Esophagus (tissue), 2 donors: ENCODE measurements around the gene EXOC2. TPM values are rescaled to one million over a fixed set of nuclear protein-coding genes. Genes with fewer than 3 reads are reported as not detected.

Experiments
- H3K27ac ChIP-seq, 2 donors: one replicate each; pipeline ENCODE4 v1.5.1; 2013; ENCODE audit warnings: low read depth in 2 of 2, mild to moderate bottlenecking in 2 of 2, inconsistent platforms in 1 of 2, low read length in 1 of 2, moderate library complexity in 1 of 2
- H3K27me3 ChIP-seq, 2 donors: one replicate each; pipeline ENCODE4 v1.6.1; 2013; ENCODE audit warnings: low read length in 2 of 2, control low read depth in 1 of 2, mild to moderate bottlenecking in 1 of 2; ENCODE audit not compliant: insufficient read depth in 2 of 2, control insufficient read depth in 1 of 2
- H3K36me3 ChIP-seq, 2 donors: one replicate each; pipeline ENCODE4 v1.6.1; 2013; ENCODE audit warnings: low read length in 1 of 2; ENCODE audit not compliant: control insufficient read depth in 2 of 2, insufficient read depth in 2 of 2
- H3K4me1 ChIP-seq, 2 donors: one replicate each; pipeline ENCODE4 v1.6.1; 2013; ENCODE audit warnings: low read length in 1 of 2; ENCODE audit not compliant: control insufficient read depth in 2 of 2, insufficient read depth in 2 of 2
- H3K4me3 ChIP-seq, 2 donors: one replicate each; pipeline ENCODE4 v1.5.1; 2013; ENCODE audit warnings: low read length in 2 of 2, mild to moderate bottlenecking in 2 of 2, low read depth in 1 of 2, moderate library complexity in 1 of 2
- H3K9me3 ChIP-seq, 2 donors: one replicate each; pipeline ENCODE4 v1.6.1; 2013; ENCODE audit warnings: mild to moderate bottlenecking in 2 of 2, low read depth in 1 of 2, low read length in 1 of 2, moderate library complexity in 1 of 2; ENCODE audit not compliant: control insufficient read depth in 2 of 2, insufficient read depth in 1 of 2
- WGBS, 2 donors: extraction: QIAGEN DNeasy Blood & Tissue Kit; methylation state at CpG; one replicate each; pipeline ENCODE4 v1.1.7; 2013; 5-methylcytosine and 5-hydroxymethylcytosine counted together
- polyA plus RNA-seq, 2 donors: library from polyadenylated mRNA; stranded (reverse); fragments of 200-250 nt; gene quantifications; one replicate each; pipeline ENCODE4 v1.2.3, GENCODE V29; 2013
- donor health status: healthy with polysubstance abuse.
- donor health status: Bipolar disorder and iron deficiency.

The EXOC2 gene
- polyA plus RNA-seq, 2 donors, result 5.0 to 9.5 TPM

DNA sequence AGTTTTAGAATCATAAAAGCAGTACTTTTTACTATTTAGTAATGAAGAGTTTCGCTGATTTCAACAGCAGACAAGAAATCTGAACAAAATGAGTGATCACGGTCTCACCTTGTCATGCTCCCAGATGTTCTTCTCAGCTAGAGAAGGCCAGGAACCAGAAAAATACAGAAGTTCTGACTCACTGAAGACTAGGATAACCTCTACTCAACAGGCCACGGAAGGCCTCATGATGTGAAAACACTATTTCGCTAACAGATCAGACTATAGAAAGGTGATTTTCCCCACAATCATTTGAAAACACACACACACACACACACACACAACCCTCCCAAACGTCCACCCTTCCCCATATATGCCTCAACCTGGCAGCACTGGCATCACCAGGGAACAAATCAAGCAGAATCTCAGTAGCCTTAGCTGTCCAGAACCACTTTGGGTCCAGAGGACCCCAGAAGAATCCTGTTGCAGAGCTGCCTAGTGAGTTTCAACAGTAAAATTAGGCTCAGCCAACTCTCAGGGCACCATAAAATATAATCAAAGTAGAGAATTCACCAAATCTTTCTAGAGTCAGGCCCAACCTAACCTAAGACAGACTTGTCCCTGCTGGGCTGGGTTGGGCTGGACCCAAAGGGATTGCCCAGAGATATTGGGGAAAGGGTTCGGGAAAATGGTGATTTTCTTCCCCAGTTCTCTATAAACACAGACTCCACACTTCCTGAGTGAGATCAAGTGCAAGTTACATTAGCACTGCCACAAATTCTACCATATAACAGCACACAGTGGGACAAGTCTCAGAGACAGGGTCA lies 7.9 kb downstream of the EXOC2 start:
- H3K4me1 ChIP-seq, result peaks cover 2 to 5% of the 10 kb centered on the region in 2 donors
- 80 to 85% methylated on average over 6 of the region's 6 CpGs for WGBS, 2 donors
- peak overlapping the region in 1 of 2 donors; percentile 16 for H3K27ac ChIP-seq

DNA sequence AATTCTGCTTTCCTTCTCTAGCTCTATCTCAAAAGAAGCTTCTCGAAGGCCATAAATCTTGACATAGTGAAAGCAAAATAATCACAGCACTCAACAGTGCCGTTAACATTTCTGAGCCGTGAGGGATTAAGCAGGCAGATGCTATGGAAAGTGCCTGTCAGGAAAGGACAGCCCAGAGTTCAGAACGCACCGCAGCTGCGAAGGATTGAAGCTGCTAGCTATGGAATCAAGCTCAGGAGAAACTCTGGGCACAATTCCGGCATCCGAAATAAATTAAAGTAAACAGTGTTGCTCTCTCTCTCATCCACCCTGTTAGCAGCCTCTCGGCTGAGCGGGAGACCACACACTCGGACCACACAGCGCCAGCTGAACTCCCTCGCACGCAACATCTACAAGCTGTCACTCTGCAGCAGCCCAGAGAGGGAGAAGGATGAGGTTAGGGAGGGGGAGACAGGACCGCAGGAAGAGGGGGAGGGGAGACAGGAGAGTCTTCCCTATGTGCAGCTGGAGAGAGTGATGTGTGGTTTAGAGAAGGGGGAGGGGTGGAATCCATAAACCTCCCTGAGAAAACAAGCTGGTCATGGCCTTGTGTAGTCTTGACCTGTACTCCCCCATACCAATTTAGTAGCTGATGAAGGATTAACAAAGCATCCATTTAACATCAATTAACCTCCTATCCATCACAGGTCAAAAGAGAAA lies 9.0 kb downstream of the EXOC2 start:
- H3K36me3 ChIP-seq, result peaks cover 0 to 4% of the 10 kb centered on the region in 2 donors
- peaks cover 2 to 5% of the 10 kb centered on the region in 2 donors for H3K4me1 ChIP-seq
- WGBS, 2 donors, result 50 to 62% methylated on average over 15 of the region's 15 CpGs
- no peaks in the 10 kb centered on the region for H3K9me3 ChIP-seq
- peak overlapping the region in 1 of 2 donors; percentile 60 for H3K27ac ChIP-seq
- H3K27me3 ChIP-seq, result no peaks in the 10 kb centered on the region
- peak overlapping the region in 1 of 2 donors; percentile 1 for H3K4me3 ChIP-seq

More for the DNA sequence above, 7.9 kb downstream of the EXOC2 start:
- Histone ChIP-seq H3K36me3 (peaks cover 0 to 4% of the 10 kb centered on the region in 2 donors), H3K9me3 (no peaks in the 10 kb centered on the region), H3K27me3 (no peaks in the 10 kb centered on the region), H3K4me3 (no peak overlapping the region)

DNA sequence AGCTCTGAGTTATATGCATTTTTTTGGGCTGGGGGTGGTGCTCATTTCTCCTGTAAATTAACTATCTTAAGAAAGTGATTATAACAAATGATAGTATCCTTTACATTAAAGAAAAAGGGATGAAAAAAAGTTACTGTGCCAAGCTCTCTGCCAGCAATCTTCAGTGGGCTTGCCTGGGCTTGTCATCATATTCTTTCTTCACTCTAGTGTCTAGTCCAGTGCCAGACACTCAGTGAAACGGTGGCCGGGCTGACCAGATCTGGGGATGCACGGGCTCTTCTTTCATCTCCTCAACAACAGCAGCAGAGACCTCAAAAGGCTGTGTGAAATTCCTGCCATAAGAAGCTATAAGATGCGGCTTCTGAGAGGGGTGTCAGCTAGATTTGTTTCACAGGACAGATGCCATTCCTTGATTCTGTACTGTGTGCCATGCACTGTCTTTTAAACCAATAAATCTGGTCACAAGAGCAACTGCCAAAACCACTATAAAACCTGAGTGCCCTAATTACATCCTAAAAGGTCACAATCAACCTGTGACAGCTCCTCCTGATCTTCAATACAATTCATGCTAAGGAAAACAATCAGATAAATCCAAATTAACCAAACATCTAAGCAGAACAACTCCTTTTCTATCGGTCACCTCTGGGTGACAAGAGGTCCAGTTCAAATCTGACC lies 12.1 kb downstream of the EXOC2 start:
- H3K27me3 ChIP-seq, result no peaks in the 10 kb centered on the region
- no peaks in the 10 kb centered on the region for H3K9me3 ChIP-seq
- H3K4me1 ChIP-seq, result peaks cover 2 to 4% of the 10 kb centered on the region in 2 donors
- no peak overlapping the region for H3K4me3 ChIP-seq
- no peak overlapping the region for H3K27ac ChIP-seq
- H3K36me3 ChIP-seq, result no peaks in the 10 kb centered on the region
- 69 to 75% methylated on average over 5 of the region's 5 CpGs for WGBS, 2 donors

DNA sequence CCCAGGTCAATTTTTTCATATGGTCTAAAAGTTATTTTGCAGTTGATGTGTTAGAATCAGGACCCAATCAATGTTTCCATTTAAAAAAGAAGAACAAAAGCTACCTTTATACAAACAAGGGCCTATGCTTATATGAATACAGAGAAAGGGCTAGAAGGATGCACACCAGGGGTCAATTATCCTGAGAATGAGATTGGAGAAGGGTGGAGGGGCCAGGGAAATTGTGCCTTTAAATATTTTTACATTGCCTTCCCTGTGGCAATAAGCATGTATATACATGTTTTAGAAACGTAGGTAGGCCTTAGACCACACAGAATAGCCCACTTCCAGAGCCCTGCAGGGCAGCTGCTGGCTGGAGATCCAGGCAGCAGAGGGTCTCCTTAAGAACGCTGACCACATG lies 12.7 kb downstream of the EXOC2 start:
- H3K4me1 ChIP-seq, result peaks cover 2 to 4% of the 10 kb centered on the region in 2 donors
- no peak overlapping the region for H3K27ac ChIP-seq
- no peaks in the 10 kb centered on the region for H3K36me3 ChIP-seq
- no peak overlapping the region for H3K4me3 ChIP-seq
- no peaks in the 10 kb centered on the region for H3K27me3 ChIP-seq
- H3K9me3 ChIP-seq, result no peaks in the 10 kb centered on the region
- WGBS, 2 donors, result 51 to 62% methylated on average over 2 of the region's 2 CpGs

DNA sequence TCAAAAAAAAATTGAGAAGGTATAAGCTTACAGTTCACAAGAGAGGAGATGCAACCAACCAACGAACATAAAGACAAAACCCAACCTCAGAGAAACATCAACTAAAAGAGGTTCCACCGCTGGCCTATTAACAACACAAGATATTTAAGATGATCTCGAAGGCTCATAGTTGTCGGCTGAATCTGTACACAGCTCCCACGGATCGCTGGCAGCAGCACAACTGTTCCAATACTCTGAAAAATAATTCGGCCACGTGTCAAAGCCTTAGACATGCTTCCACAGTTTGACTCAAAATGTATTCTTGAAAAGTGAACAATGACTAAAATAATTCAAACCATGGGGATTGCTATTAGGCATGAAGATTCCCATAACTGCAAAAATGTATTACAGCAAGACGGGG lies 13.7 kb downstream of the EXOC2 start:
- Histone ChIP-seq H3K36me3 (no peaks in the 10 kb centered on the region), H3K9me3 (no peaks in the 10 kb centered on the region), H3K4me3 (no peak overlapping the region), H3K4me1 (peaks cover 2 to 4% of the 10 kb centered on the region in 2 donors), H3K27me3 (no peaks in the 10 kb centered on the region), H3K27ac (no peak overlapping the region)
- 67 to 83% methylated on average over 9 of the region's 9 CpGs for whole genome bisulfite sequencing, 2 donors

DNA sequence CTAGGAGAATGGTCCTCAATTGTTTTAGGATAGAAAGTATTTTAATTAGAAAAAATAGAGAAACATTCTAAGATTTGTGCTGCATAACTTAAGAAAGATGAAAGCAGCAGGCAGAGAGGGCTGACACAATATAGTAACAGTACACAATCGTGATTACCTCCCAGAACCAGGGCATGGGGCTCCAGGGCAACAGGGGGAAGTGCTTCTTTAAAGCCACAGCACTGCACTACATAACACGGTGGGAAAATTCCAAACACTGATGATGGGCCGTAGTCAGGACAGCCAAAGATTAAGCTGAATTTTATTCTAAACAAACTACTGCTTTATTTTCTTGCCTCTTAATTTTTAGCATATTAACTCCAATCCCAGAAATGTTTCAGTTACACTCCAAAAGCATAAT lies 14.4 kb downstream of the EXOC2 start:
- H3K27me3 ChIP-seq, result no peaks in the 10 kb centered on the region
- no peak overlapping the region for H3K4me3 ChIP-seq
- H3K9me3 ChIP-seq, result no peaks in the 10 kb centered on the region
- 68 to 69% methylated on average over 3 of the region's 3 CpGs for WGBS, 2 donors
- H3K27ac ChIP-seq, result no peak overlapping the region
- no peaks in the 10 kb centered on the region for H3K36me3 ChIP-seq
- H3K4me1 ChIP-seq, result peaks cover 2 to 4% of the 10 kb centered on the region in 2 donors

DNA sequence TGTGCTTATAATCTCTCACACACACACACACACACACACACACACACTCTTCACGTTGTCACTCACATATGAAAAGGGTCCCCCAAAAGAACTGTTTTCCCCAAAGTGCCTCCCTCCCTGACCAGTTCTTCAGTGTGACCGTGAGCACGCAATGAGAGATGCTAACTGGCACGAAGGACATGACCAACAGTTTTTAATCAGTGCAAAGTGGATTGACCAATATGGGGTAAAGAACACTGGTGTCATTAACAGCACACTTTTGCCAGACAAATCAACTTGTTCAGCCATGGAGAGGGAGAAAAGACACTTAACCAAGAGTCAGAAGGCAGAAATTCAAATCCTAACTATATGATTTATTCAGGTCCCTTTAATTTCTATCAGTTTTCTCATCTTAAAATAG lies 15.0 kb downstream of the EXOC2 start:
- no peaks in the 10 kb centered on the region for H3K9me3 ChIP-seq
- H3K36me3 ChIP-seq, result no peaks in the 10 kb centered on the region
- H3K27ac ChIP-seq, result no peak overlapping the region
- no peak overlapping the region for H3K4me3 ChIP-seq
- H3K4me1 ChIP-seq, result peaks cover 2 to 4% of the 10 kb centered on the region in 2 donors
- no peaks in the 10 kb centered on the region for H3K27me3 ChIP-seq
- WGBS, 2 donors, result 95 to 98% methylated on average over 4 of the region's 4 CpGs

DNA sequence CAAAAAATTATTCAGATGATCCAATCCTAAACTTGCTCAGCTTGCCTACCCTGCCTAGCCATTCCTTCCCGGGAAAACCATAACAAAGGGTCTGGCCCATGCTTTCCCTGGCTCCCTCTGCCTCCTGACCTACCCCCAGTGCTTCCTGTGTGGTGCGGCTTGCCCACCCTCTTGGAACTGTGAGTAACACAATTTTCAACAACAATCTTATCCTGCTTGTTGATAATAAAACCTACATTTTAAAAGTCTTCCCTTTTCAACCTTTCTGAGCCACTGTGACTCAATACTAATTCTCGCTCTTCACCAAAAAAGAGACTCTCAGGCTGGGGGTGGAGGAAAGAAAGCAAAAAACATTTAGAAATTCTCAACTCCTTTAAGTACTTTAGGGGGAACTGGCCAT lies 18.0 kb downstream of the EXOC2 start:
- Histone ChIP-seq H3K4me3 (no peak overlapping the region), H3K9me3 (no peaks in the 10 kb centered on the region), H3K4me1 (no peaks in the 10 kb centered on the region), H3K36me3 (no peaks in the 10 kb centered on the region), H3K27me3 (no peaks in the 10 kb centered on the region), H3K27ac (no peak overlapping the region)
- 87 to 89% methylated on average over 3 of the region's 3 CpGs for WGBS, 2 donors

DNA sequence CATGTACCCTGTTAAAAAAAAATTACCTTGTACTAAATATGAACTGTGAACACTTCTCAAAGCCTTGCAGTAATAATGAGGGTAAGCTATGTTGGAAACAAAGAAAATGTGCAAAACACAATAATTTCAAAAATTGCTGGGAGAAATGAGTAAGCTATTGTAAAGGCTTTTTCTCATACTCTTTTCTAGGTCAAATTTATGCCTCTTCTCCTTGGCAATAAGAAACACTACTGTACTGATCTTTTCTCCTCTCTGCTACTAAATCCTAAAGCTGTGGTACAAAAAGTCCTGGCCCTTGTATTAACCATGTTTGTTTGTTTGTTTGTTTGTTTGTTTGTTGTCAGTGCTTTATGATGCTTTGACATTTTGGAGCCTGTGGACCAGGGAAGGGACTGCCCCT lies 18.5 kb downstream of the EXOC2 start:
- no peaks in the 10 kb centered on the region for H3K27me3 ChIP-seq
- no peaks in the 10 kb centered on the region for H3K4me1 ChIP-seq
- no peaks in the 10 kb centered on the region for H3K9me3 ChIP-seq
- no peaks in the 10 kb centered on the region for H3K36me3 ChIP-seq
- H3K27ac ChIP-seq, result no peak overlapping the region
- no peak overlapping the region for H3K4me3 ChIP-seq
